Fibroblast of skin of left quadriceps (primary cell): ENCODE results near the gene CFAP251.

Experiments used
- DNase-seq, 2 experiments: peaks; one replicate each; pipeline ENCODE4 v3.0.0-alpha.2; 2013; ENCODE audit warnings: low read depth in 2 of 2

CFAP251 gene

DNA sequence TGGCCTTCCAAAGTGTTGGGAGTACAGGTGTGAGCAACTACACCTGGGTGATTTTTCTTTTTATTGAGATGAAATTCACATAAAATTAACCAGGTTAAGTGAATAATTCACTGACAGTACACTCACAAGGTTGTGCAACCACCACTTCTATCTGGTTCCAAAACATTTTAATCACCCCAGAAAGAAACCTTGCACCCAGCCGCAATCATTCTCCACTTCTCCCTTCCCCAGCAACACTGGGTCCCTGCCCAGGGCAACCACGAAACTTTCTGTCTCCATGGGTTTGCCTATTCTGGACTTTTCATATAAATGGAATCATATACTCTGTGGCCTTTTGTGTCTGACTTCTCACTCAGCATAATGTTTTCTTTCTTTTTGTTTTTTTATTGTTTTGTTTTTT, 133.9 kb downstream of the CFAP251 start:
- no peak for DNase-seq
